Panc1 (cell line): Measurements from ENCODE around the gene FZD1.

Experiments
- POLR2AphosphoS5 ChIP-seq: IDR thresholded peaks from 2 replicates; pipeline ENCODE4 v1.6.1; 2012; ENCODE audit warnings: mild to moderate bottlenecking, low read depth, low read length, moderate library complexity
- SIN3A ChIP-seq: IDR thresholded peaks from 2 replicates; pipeline ENCODE4 v1.6.1; 2012; ENCODE audit warnings: low read depth, mild to moderate bottlenecking, low read length, moderate library complexity, borderline replicate concordance; ENCODE audit not compliant: insufficient read depth
- TF ChIP-seq, protein P1 (sequence below): fragments of 450-650 bp; IDR thresholded peaks from 2 replicates; pipeline ENCODE4 v1.5.1; 2017; ENCODE audit warnings: mild to moderate bottlenecking
- TF ChIP-seq, protein P2 (sequence below), 2 experiments: IDR thresholded peaks; 2 replicates each; pipeline ENCODE4 v1.6.1; 2011 to 2012; ENCODE audit warnings: low read depth in 2 of 2, control low read depth in 1 of 2, low read length in 1 of 2, mild to moderate bottlenecking in 1 of 2, moderate library complexity in 1 of 2; ENCODE audit not compliant: insufficient read depth in 1 of 2

DNA sequence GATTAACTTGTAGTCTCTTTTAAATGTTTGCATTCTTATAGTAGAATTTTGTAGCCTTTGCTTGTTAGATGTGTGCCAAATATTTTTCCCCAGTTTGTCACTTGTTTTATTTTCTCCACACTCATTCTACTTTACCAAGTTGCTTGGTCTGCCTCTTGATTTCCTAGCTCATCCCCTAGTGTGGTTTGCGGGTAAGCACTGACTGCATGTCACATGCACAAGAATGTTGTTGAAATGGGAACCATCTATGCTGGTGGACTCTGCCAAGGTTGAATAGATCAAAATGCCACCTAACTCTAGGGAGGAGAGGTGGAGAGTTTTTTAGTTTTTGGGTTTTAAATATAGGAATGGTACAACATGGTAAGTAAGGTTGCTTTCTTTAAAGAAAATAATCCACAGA is 47.6 kb downstream of the FZD1 start:
- TF ChIP-seq, protein P1, sequence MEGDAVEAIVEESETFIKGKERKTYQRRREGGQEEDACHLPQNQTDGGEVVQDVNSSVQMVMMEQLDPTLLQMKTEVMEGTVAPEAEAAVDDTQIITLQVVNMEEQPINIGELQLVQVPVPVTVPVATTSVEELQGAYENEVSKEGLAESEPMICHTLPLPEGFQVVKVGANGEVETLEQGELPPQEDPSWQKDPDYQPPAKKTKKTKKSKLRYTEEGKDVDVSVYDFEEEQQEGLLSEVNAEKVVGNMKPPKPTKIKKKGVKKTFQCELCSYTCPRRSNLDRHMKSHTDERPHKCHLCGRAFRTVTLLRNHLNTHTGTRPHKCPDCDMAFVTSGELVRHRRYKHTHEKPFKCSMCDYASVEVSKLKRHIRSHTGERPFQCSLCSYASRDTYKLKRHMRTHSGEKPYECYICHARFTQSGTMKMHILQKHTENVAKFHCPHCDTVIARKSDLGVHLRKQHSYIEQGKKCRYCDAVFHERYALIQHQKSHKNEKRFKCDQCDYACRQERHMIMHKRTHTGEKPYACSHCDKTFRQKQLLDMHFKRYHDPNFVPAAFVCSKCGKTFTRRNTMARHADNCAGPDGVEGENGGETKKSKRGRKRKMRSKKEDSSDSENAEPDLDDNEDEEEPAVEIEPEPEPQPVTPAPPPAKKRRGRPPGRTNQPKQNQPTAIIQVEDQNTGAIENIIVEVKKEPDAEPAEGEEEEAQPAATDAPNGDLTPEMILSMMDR, result no peak
- TF ChIP-seq POLR2AphosphoS5 (no peak), SIN3A (no peak)
- TF ChIP-seq, protein P2, sequence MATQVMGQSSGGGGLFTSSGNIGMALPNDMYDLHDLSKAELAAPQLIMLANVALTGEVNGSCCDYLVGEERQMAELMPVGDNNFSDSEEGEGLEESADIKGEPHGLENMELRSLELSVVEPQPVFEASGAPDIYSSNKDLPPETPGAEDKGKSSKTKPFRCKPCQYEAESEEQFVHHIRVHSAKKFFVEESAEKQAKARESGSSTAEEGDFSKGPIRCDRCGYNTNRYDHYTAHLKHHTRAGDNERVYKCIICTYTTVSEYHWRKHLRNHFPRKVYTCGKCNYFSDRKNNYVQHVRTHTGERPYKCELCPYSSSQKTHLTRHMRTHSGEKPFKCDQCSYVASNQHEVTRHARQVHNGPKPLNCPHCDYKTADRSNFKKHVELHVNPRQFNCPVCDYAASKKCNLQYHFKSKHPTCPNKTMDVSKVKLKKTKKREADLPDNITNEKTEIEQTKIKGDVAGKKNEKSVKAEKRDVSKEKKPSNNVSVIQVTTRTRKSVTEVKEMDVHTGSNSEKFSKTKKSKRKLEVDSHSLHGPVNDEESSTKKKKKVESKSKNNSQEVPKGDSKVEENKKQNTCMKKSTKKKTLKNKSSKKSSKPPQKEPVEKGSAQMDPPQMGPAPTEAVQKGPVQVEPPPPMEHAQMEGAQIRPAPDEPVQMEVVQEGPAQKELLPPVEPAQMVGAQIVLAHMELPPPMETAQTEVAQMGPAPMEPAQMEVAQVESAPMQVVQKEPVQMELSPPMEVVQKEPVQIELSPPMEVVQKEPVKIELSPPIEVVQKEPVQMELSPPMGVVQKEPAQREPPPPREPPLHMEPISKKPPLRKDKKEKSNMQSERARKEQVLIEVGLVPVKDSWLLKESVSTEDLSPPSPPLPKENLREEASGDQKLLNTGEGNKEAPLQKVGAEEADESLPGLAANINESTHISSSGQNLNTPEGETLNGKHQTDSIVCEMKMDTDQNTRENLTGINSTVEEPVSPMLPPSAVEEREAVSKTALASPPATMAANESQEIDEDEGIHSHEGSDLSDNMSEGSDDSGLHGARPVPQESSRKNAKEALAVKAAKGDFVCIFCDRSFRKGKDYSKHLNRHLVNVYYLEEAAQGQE (IDR thresholded peaks at IDR 0.05; ENCODE audit: insufficient read depth in 1 of 2, low read depth in 2 of 2, low read length in 1 of 2), result no peak
